Thyroid gland (tissue), 4 donors: ENCODE data around the gene ATP5PF. TPM values are rescaled to one million over a fixed set of nuclear protein-coding genes. Genes with fewer than 3 reads are reported as not detected.

Experiments
- DNase-seq, 2 donors: peaks; one replicate each; pipeline ENCODE4 v3.0.0-alpha.2; 2019
- H3K27ac ChIP-seq, 3 donors: fragments of 200-600 bp; sonication (generic); 1 replicate in 2 of 3; 2 replicates in 1 of 3; pipeline ENCODE4 v1.5.1; 2016 to 2019; ENCODE audit warnings: mild to moderate bottlenecking in 1 of 3, moderate library complexity in 1 of 3
- H3K27me3 ChIP-seq: fragments of 200-600 bp; sonication (generic); one replicate; pipeline ENCODE4 v1.5.1; 2019
- H3K36me3 ChIP-seq, 2 donors: fragments of 200-600 bp; sonication (generic); one replicate each; pipeline ENCODE4 v1.5.1; 2016 to 2019
- H3K4me1 ChIP-seq, 2 donors: fragments of 200-600 bp; sonication (generic); one replicate each; pipeline ENCODE4 v1.5.1; 2017 to 2019
- H3K4me3 ChIP-seq, 3 donors: fragments of 200-600 bp; sonication (generic); replicated peaks in 1 of 3; 1 replicate in 2 of 3; 2 replicates in 1 of 3; pipeline ENCODE4 v1.5.1; 2016; ENCODE audit warnings: mild to moderate bottlenecking in 1 of 3
- H3K9me3 ChIP-seq: fragments of 200-600 bp; sonication (generic); one replicate; pipeline ENCODE4 v1.5.1; 2017
- POLR2A ChIP-seq, 2 donors: fragments of 450-650 bp; IDR thresholded peaks; one replicate each; pipeline ENCODE4 v1.6.1; 2017; ENCODE audit warnings: antibody characterized with exemption in 2 of 2, mild to moderate bottlenecking in 2 of 2, moderate library complexity in 1 of 2
- WGBS, 2 donors: methylation state at CpG; one replicate each; pipeline ENCODE4 v1.1.5; 2017; 5-methylcytosine and 5-hydroxymethylcytosine counted together
- intact Hi-C: fragments of 100-400 bp; cut with DNase I; formaldehyde crosslinking; loops from one replicate; pipeline ENCODE4 v1.15.1; 2023
- total RNA-seq, 4 donors: library from RNA; depleted of rRNA; stranded (reverse); fragments of >200 nt; gene quantifications; one replicate each; pipeline ENCODE4 v1.2.3, GENCODE V29; 2016
- TF ChIP-seq, protein P1 (sequence below), 6 experiments: fragments of 200-600 bp in 3 of 6; fragments of 450-650 bp in 3 of 6; sonication (generic) in 3 of 6; IDR thresholded peaks; one replicate each; pipeline ENCODE4 v1.5.1; 2016 to 2019; ENCODE audit warnings: antibody characterized with exemption in 6 of 6, mild to moderate bottlenecking in 2 of 6, inconsistent platforms in 1 of 6, moderate library complexity in 1 of 6

The ATP5PF gene
- total RNA-seq, 4 donors from 2014 or later: 77.3 to 132 (median 89.7) TPM

DNA sequence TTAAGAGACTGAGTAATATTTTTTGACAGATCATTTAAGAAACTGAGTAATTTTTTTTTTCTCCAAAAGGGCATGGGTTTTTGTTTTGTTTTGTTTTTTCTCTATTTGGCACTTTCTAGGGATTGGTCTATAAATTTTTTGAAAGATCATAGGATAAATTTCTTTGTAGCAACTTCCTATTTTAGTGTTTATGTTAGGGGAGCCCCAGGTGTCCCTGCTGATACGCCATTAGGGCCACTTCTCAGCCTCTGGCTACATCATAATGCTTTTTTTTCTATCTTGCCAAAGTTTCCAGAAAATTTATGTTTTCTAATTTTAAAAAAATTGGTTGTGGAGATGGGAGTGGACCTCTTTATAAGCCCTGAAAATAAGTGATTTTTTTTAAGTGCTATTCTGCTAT is 2.7 kb upstream of the ATP5PF start:
- Histone ChIP-seq H3K36me3 (no peaks in the 10 kb centered on the region), H3K4me3 (no peak overlapping the region), H3K9me3 (no peaks in the 10 kb centered on the region), H3K4me1 (peaks cover 12 to 17% of the 10 kb centered on the region in 2 donors), H3K27me3 (no peaks in the 10 kb centered on the region), H3K27ac (no peak overlapping the region)
- TF ChIP-seq, protein P1, sequence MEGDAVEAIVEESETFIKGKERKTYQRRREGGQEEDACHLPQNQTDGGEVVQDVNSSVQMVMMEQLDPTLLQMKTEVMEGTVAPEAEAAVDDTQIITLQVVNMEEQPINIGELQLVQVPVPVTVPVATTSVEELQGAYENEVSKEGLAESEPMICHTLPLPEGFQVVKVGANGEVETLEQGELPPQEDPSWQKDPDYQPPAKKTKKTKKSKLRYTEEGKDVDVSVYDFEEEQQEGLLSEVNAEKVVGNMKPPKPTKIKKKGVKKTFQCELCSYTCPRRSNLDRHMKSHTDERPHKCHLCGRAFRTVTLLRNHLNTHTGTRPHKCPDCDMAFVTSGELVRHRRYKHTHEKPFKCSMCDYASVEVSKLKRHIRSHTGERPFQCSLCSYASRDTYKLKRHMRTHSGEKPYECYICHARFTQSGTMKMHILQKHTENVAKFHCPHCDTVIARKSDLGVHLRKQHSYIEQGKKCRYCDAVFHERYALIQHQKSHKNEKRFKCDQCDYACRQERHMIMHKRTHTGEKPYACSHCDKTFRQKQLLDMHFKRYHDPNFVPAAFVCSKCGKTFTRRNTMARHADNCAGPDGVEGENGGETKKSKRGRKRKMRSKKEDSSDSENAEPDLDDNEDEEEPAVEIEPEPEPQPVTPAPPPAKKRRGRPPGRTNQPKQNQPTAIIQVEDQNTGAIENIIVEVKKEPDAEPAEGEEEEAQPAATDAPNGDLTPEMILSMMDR (IDR thresholded peaks at IDR 0.05): no peak
- intact Hi-C loops: no loop called here
- 84 to 85% methylated on average over 1 of the region's 1 CpG for WGBS, 2 donors
- no peak for DNase-seq

DNA sequence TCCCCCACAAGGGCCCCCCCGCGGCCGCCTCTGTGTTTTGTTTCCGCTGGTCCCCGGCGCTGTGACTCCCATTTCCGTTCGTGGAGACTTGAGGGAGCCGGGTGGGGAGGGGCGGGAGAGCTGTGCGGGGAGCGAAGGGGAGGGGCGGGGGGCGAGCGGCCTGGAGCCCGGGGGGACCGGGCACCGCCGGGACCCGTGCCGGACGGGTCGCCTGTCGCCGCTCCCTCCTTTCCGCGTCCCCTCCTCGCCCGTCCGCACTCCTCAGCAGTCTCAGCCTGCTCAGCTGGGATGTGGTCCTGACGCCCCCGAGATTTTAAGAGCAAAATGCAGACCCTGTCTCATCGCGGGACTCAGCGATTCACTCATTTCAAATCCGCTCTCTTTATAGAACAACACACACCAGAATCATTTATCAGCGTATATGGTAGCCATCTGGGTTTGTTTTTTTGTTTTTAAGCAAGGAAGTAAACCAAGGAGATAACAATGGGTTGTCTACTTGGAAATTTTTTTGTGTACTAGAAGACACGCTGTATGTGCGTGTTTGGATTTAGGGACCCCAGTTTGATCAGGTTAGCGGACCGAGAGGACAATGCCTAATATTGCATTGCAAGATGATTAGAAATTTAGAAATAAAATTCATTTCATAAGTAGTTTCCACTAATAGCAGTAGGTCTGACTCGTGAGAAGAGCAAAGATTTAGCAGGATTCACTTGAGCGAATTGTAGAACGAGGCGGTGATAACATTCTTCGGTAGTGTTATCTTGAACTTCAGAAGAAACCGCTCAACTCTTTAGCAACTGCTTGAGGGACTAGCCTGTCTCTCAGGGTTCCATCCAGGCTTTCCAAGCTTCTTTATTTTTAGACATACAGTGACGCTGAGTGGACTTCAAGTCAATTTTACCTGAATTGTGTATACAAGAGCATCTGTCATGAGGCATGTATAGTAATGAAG is 1.2 kb upstream of the ATP5PF start:
- Histone ChIP-seq H3K4me3 (peak overlapping the region; percentile 57 to 93 (median 90)), H3K27me3 (no peaks in the 10 kb centered on the region), H3K9me3 (no peaks in the 10 kb centered on the region), H3K36me3 (no peaks in the 10 kb centered on the region), H3K4me1 (peaks cover 14 to 25% of the 10 kb centered on the region in 2 donors), H3K27ac (peak overlapping the region; percentile 93 to 99 (median 98))
- intact Hi-C loops: no loop called here
- DNase-seq: peak; percentile 88 to 89
- TF ChIP-seq POLR2A (IDR thresholded peaks at IDR 0.05): no peak
- TF ChIP-seq, protein P1 (IDR thresholded peaks at IDR 0.05): no peak
- WGBS, 2 donors: 1 to 2% methylated on average over 25 to 29 of the region's 48 CpGs

DNA sequence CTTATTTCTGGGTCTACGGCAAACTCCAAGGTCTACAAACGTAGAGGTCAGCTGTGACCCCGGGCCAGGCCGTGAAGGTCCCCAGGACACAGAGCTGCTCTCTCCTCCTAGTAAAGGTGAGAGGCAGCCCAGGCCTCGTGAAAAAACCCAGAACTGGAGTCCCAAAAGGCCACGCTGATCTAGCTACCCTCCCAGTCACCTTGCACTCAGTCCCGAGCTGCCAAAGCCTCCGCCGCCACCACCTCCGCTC is 125 bp downstream of the ATP5PF start:
- intact Hi-C loops: no loop called here
- TF ChIP-seq, protein P1 (IDR thresholded peaks at IDR 0.05): no peak
- peak in 1 of 2 donors; percentile 84 for TF ChIP-seq POLR2A (IDR thresholded peaks at IDR 0.05)

DNA sequence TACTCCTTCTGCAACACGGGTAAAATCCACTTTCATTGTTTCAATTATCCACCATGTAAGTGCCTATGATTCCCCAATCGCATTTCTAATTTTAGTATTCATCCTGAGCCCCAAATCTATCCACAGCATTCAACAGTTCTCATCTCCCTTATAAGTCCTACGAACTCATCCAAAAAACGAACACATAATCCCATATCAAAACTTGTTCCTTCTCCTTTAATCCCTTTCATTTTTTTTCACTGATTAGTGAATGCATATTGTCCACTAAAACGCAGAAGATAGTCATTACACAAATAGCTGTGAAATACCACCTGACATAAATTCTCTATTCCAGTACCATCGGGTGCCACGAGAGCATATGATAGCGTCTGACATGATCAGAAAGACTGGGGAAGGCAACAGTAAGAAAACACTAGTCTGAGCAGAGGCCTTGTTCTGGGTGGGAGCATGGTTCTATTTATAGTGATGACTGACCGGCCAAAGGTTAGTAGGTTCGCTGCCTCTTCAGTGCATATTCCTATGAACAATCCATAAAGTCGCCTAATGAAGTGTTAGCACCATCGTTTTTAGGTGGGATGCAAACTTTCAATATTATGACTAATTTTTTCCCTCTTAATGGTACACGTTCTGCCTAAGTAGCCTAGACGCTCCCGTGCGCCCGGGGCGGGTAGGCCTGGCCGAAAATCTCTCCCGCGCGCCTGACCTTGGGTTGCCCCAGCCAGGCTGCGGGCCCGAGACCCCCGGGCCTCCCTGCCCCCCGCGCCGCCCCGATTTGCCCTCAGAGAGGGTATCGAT is 648 bp downstream of the ATP5PF start:
- peaks cover 14 to 31% of the 10 kb centered on the region in 2 donors for H3K4me1 ChIP-seq

More for the DNA sequence above, 125 bp downstream of the ATP5PF start:
- no peaks in the 10 kb centered on the region for H3K27me3 ChIP-seq
- no peak for DNase-seq
- no peaks in the 10 kb centered on the region for H3K36me3 ChIP-seq
- H3K9me3 ChIP-seq: no peaks in the 10 kb centered on the region
- peak overlapping the region; percentile 77 to 93 (median 90) for H3K4me3 ChIP-seq
- 0% methylated on average over 7 to 9 of the region's 10 CpGs for WGBS, 2 donors
- peak overlapping the region; percentile 84 to 99 (median 98) for H3K27ac ChIP-seq
- peaks cover 14 to 31% of the 10 kb centered on the region in 2 donors for H3K4me1 ChIP-seq

More for the DNA sequence above, 648 bp downstream of the ATP5PF start:
- intact Hi-C loops: no loop called here
- Histone ChIP-seq H3K9me3 (no peaks in the 10 kb centered on the region), H3K4me3 (peak overlapping the region; percentile 77 to 93 (median 90)), H3K36me3 (peaks cover 4 to 5% of the 10 kb centered on the region in 2 donors), H3K27ac (peak overlapping the region; percentile 84 to 99 (median 98)), H3K27me3 (no peaks in the 10 kb centered on the region)
- no peak for TF ChIP-seq POLR2A (IDR thresholded peaks at IDR 0.05)
- TF ChIP-seq, protein P1 (IDR thresholded peaks at IDR 0.05): no peak
- DNase-seq: peak in 1 of 2 donors; percentile 13
- 6 to 8% methylated on average over 26 to 30 of the region's 30 CpGs for WGBS, 2 donors
